ENCODE results near the gene MAP1A.

- TF ChIP-seq CTCF (IDR thresholded peaks at IDR 0.05; ENCODE audit: low read depth, low read length, poor library complexity, severe bottlenecking) (no peak), EZH2phosphoT487 (IDR thresholded peaks at IDR 0.05; ENCODE audit: borderline replicate concordance, low read length) (no peak)
Measured at GRCh38 chr15:43517354-43518196, at the start of gene MAP1A.

Measured in DOHH2 (cell line).